OCI-LY7 (cell line): Measurements from ENCODE around the gene ZNF605.

Source experiments
- EZH2phosphoT487 ChIP-seq: fragments of 200-600 bp; sonication (generic); IDR thresholded peaks from 2 replicates; pipeline ENCODE4 v1.6.1; 2018; ENCODE audit warnings: low read depth, borderline replicate concordance, mild to moderate bottlenecking, mixed run types, antibody characterized with exemption, low read length, moderate library complexity, mixed read lengths
- TF ChIP-seq, protein P1 (sequence below): fragments of 200-600 bp; sonication (generic); conservative IDR thresholded peaks from 2 replicates; pipeline ENCODE4 v1.5.1; 2014; ENCODE audit warnings: mild to moderate bottlenecking, antibody characterized with exemption, low read length, moderate library complexity, mixed read lengths

DNA sequence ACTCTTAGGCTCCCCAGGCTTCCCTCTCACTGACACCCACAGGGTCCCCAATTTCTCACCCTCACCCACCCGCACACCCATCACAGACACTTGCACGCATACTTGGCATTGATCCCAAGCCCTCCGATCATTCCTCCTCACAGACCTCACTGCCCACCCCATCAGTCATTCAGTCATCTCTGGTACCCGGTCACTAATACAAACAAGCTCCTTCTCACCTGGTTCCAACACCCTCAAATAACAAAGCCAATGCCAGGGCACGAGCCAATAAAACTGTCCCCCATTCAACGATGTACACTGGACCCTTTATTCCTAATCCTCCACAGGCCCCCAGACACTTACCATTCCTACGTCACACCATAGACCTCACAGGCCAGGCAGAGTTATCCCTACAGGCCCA lies 2.3 kb downstream of the ZNF605 start:
- TF ChIP-seq, protein P1, sequence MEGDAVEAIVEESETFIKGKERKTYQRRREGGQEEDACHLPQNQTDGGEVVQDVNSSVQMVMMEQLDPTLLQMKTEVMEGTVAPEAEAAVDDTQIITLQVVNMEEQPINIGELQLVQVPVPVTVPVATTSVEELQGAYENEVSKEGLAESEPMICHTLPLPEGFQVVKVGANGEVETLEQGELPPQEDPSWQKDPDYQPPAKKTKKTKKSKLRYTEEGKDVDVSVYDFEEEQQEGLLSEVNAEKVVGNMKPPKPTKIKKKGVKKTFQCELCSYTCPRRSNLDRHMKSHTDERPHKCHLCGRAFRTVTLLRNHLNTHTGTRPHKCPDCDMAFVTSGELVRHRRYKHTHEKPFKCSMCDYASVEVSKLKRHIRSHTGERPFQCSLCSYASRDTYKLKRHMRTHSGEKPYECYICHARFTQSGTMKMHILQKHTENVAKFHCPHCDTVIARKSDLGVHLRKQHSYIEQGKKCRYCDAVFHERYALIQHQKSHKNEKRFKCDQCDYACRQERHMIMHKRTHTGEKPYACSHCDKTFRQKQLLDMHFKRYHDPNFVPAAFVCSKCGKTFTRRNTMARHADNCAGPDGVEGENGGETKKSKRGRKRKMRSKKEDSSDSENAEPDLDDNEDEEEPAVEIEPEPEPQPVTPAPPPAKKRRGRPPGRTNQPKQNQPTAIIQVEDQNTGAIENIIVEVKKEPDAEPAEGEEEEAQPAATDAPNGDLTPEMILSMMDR, result no peak
- no peak for TF ChIP-seq EZH2phosphoT487
